HK-2 (cell line): Measurements from ENCODE around the gene LRIG1.

ENCODE experiments used
- DNase-seq: peaks from one replicate; pipeline ENCODE4 v3.0.0-alpha.2; 2018; ENCODE audit not compliant: unreplicated experiment

The LRIG1 gene

DNA sequence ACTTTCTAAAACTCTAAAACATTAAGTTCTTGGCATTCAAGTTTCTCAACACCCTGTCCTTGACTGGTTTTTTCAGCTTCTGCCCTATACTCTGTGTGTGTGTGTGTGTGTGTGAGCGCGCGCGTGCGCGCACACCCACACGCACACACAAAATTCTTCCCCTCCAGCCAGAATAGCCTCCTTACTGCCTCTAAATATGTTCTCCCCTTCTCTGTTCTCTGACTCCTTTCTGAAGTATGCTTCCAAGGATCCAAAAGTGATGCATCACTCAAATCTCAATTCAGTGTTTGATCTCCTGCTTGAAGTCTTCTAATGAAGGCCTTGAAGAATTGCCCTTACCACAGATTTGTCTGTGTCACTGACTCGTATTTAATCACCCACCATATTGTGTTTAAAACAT, 150.2 kb downstream of the LRIG1 start:
- DNase-seq, result no peak

DNA sequence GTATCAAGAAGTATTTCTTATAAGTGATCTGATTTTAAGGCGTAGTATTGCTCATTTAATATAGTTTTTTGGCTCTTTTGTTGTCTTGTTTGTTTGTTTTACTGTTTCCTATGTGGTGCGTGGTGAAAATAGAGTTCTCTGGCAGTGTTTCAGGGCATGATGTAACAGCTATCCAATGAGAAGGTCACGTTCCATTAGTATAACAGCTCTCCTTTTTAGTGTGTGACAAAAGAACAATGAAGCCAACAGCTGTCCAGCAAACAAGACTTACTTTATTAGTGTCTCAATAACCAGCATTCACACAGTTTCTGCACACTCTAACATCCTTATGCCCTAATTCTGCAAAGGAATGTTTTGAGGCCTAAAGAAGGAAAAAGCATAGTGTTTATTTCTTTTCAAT, 152.1 kb downstream of the LRIG1 start:
- no peak for DNase-seq

DNA sequence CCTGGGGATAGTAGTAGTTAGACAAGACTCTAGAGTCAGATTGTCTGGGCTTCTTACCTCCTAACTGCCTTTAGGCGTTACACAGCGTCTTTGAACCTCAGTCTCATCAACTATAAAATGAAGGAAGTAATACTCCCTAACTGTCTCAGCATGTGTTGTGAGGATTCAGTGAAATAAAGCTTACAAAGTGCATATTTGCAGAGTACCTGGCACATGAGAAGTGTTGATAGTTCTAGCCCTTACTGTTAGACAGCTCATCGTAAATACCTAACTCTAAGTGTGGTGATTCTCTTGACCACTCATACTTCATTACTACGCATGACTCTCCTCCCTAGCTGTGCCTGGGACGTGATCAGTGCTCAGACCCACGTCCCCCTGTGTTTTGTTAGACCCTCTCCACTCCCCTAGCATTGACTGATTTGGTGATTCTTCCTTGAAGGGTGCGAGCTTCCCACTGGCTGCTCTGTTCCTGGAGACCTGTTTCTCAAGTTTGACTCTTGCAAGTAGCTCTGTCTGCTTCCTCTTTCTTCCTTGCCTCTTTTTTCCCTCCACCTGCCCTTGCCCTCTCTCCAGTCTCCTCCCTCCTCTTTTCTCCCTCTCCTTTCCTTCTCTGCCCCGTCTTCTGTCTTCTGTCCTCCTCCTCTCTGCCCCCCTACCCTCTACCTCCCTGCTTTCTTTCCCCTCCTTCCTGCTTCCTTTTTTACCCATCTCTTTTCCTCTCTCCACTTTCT, 155.8 kb downstream of the LRIG1 start:
- no peak for DNase-seq

DNA sequence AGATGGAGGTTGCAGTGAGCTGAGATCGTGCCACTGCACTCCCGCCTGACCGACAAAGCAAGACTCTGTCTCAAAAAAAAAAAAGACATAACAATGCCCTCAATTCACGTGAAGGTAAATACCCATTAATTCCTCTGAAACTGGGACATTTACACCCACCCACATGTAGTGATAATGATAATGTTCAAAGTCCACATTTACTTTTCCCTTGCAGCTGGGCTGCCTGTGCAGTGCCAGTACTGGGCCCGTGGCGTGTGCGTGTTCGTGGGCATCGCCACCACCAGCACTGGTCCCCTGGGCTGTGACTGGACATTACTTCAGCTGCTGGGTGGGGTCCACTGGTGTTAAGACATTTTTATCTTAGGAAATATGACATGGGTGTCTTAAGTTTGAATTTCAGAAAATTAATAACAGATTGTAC, 156.4 kb downstream of the LRIG1 start:
- no peak for DNase-seq

DNA sequence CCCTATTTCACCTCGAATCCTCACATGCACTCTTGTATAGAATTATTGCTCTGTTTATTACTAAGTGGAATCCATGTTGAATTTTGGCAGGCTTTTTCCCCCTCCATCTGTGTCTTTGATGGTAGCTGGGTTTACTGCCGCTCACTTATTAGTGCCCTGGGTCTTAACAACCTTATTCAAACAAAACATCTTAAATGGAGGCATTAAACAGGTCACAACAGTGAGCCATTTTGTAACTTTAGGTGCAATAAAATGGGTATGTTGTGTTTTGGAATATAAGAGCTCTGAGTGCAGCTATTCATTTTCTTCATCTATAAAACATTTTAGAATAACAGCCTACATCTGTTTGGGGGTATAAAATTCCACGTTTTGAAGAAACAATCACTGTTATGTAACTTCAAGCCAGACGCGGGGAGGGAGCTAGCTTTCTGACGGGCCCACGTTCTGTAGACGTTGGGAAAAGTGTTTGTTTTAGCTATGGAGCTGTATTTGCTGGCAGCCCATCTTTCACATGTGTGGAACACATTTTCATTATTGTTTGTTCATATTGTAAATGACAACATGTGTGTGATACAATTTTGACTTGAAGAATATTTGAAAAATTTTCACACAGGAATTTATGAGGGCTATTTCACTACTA, 158.0 kb downstream of the LRIG1 start:
- no peak for DNase-seq

DNA sequence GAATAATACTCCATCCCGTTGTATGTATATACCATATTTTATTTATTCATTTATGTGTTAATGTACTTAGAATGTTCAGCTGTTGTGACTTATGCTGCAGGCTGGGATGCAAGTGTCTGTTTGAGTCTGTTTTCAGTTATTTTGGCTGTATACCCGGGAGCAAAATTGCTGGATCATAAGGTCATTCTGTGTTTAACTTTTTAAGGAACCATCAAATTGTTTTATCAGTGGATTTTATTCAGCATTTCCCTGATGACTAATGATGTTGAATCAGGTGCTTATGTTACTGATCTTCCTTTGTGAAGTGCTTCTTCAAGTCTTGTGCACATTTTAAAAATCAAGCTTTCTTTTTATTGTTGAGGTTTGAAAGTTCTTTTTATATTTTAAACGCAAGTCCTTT, 161.9 kb downstream of the LRIG1 start:
- no peak for DNase-seq

DNA sequence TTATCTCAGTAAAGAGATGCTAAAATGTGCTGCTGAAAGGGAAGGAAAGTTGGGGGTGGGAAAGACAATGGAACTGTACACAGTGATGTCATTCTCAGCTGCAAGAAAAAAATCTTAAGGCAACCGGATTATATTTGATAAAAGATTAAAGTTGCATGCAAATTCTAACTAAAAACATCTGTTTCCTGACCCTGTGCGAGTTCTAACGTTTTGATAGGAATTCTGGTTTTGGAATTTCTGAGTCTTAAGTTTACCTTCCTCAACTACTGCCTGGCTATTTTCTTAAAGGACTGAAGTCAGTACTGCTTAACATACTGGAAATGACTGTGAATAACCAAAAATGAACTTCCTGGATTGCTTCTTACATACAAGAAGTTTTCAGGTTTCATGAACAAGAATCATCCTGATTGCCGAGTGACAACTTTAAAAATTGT, 164.5 kb downstream of the LRIG1 start:
- DNase-seq, result no peak

DNA sequence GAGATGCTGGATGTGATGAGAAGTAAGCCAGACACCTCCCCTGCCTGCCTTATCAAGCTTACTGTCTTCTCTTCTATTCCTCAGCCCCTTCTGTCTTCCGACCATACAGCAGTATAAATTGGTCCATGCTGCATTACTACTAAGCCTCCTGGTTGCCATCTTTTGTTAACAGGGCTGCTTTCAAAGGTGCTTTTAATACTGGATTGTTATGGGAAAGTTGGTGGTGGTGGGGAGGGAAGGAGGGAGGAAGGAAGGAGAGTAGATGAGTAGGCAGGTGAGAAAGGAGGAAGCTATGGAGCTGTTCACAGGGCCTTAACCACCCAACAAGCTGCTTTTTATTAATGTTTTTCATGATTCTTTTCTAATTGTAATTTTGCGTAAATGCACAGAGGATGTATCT, 165.2 kb downstream of the LRIG1 start:
- no peak for DNase-seq
